GM19240 (cell line): ENCODE results near the gene PRR35.

Source experiments
- DNase-seq: peaks from one replicate; pipeline ENCODE4 v3.0.0; 2011; ENCODE audit warnings: low spot score; ENCODE audit not compliant: insufficient read length

Gene PRR35

DNA sequence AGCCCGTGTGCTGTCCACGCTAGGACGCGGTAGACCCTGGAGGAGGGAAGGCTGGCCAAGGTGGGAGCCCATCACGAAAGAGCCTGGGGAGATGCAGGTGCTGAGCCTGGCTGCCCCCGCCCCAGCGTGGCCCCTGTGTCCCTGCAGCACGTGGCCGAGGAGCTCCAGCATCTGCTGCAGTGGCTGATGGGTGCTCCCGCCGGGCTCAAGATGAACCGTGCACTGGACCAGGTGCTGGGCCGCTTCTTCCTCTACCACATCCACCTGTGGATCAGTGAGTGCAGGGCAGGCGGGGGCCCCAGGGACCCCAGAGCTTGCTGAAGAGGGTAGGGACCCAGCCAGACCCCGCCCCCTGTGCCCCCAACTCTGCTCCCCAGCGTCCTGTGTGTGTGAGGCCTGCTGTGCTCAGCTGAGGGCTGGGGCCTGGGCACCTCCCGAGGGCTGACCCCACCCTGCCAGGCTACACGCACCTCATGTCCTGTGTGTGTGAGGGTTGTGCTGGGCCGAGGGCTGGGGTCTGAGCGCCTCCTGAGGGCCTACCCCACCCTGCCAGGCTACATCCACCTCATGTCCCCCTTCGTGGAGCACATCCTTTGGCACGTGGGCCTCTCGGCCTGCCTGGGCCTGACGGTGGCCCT lies 18.2 kb downstream of the PRR35 start:
- no peak for DNase-seq

DNA sequence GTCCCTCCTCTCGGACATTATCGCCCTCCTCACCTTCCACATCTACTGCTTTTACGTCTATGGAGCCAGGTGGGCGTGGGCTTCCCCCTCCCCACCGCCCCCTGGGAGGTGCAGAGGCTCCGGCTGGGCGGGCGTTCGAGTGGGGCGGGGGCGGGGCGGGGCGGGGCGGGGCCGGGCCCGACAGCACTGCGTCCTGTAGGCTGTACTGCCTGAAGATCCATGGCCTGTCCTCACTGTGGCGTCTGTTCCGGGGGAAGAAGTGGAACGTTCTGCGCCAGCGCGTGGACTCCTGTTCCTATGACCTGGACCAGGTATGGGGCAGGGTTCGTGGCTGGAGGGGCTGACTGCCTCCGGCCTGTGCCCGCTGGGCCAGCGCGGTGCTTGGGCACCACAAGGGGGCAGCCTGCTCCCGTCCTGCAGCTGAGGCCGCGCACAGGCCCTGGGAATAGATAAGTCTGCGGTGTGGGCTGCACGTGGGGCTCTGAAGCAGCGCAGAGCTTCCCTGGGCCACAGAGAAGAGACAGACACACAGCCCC lies 18.7 kb downstream of the PRR35 start:
- peak; percentile 76 for DNase-seq

GRCh38 chr16:580141-580945 lies 20.1 kb downstream of the PRR35 start:
- DNase-seq = no peak

DNA sequence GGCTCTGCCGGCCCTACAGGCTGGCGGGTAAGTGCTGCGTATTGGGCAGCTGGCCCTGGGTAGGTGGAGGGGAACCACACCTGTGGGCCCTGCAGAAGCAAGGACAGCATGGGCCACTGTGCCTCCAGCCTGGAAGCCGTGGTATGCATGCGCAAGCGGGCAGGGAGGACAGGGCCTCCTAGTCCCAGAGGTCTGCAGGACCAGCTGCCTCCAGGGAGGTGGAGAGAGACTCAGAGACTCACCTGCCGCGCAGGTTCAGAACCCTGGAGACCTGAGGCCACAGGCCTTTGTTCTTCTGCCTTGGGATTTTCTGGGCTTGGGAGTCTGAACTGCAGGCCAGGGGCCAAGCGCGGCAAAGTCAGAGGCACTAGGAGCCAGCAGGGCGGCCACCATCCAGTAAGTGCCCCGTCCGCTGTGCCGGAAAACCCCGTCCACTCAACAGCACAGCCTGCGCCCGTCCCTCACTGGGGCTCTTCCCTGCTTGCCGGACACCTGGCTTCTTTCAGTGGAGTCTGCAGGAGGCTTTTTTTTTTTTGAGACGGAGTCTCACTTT lies 20.8 kb downstream of the PRR35 start:
- no peak for DNase-seq

DNA sequence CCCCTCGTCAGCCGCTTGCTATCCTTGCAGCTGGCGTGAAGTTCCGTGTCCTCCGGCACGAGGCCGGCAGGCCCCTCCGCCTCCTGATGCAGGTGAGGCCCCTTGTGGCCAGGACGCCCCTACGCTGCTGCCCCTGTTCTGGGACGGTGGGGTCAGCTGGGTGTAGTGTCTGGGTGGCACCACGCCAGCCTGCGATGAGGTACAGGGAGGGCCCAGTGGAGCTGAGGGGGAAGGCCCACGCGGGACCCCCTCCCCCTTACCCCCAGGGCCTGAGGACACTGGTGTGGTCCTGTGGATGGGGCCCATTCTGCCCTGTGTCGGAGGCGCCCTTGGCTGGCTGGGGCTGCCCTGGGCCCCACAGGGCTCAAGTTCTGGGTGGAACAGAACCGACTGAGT lies 22.0 kb downstream of the PRR35 start:
- DNase-seq = no peak

GRCh38 chr16:582614-583331 lies 22.6 kb downstream of the PRR35 start:
- no peak for DNase-seq

GRCh38 chr16:583470-583814 lies 23.2 kb downstream of the PRR35 start:
- DNase-seq = no peak

DNA sequence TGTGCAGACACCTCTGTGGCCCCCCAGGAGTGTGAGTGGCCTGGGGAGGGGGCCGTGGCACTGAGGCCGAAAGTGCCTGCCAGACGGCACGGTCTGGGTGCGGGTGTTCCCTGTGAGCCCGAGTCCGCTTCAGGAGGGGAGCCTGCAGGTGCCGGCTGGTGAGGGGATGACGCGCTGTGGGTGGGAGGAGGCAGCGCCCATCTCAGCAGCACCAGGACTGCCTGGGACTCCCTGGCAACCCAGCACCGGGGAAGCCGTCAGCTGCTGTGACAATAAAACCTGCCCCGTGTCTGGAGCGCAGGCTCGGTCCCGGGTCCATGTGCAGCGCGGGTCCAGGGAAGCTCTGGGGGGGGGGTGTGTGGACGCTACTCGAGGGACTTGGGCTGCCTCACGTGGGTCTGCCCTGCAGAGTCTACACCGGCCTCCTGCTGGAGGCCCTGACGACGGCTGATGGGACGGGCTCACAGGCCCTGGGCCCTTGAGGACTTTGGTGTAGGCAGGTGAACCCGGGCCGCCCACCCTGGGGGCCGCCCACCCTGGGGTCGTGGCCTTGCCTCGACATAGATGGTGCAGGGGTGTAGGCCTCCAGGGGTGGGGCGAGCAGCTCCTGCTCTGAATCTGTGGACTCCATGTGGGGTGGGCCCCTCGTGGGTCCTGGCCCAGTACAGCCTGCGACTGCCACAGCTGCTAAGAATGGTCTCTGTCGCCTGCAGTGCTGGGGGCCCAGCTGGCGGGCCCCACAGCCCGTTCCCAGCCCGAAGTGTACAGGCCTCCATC lies 23.8 kb downstream of the PRR35 start:
- DNase-seq = no peak

DNA sequence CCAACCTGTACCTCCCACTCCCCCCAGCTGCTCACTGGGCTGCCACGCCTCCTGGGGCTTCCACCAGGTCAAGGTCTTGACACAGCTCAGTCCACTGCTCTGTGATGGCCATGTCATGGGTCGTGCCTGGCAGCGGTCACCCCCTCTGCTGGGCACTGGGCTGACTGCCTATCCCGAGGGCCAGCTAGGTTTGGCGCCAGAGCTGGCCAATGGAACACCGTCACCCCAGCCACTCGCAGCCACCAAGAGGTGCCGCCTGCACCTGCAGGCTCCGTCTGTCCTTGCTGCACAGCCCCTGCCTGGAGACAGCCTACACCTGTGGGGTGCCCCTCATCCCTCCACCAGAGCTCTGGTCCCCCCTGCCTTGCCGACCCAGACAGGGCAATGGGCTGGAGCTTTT lies 25.2 kb downstream of the PRR35 start:
- DNase-seq = no peak

GRCh38 chr16:586047-586644 lies 26.0 kb downstream of the PRR35 start:
- DNase-seq = no peak

- DNase-seq = no peak
Observed at GRCh38 chr16:586645-587590, 26.7 kb downstream of the PRR35 start.

- DNase-seq = no peak
Observed at GRCh38 chr16:588639-588888, 28.4 kb downstream of the PRR35 start.

- DNase-seq = peak; percentile 83
Observed at GRCh38 chr16:588889-589657, 28.9 kb downstream of the PRR35 start.

- DNase-seq = peak; percentile 99
Observed at GRCh38 chr16:589658-590187, 29.5 kb downstream of the PRR35 start, which contains the start of gene RAB40C. Gene RAB40C, plus strand, starts transcription at chr16:590066. Its CDS starts 226 bp downstream, at chr16:590292.

- DNase-seq = no peak
Observed at GRCh38 chr16:590188-590814, 30.1 kb downstream of the PRR35 start.

- DNase-seq = no peak
Observed at GRCh38 chr16:590815-591200, 30.6 kb downstream of the PRR35 start.

- DNase-seq = no peak
Observed at GRCh38 chr16:591231-591630, 31.0 kb downstream of the PRR35 start.

DNA sequence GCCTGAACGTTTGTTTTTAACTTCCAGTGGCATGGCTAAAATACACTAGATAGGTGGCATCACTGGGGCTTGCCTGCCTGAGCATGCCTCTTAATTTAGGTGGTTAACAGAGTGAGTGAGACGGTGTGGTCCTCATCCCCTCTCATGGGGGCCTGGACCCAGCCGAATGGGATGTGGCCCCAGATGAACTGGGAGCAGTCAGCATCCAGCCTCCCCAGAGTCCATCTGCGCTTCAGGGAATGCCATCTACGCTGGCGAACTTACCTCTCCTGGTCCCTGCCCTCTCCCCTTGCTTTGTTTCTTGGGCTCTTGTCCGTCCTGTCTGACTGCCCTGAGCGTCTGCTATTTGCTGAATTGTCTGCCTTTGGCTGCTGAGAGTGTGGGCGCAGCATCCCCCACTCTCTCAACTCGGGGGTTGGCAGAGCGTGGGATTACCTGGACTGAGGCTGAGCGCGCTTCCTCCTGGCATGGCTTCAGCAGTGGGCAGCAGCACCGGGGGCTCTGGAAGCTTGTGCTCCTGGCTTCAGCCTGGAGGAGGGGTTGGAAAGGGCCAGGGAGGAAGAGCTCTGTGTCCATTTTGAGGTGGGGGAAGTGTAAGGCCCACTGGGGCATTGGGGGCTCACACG lies 31.8 kb downstream of the PRR35 start:
- no peak for DNase-seq
